ENCODE results near the gene TLDC2. TPM values are rescaled to one million over a fixed set of nuclear protein-coding genes. Genes with fewer than 3 reads are reported as not detected.

Gene TLDC2
- total RNA-seq, 2 donors from 2014 or later: 0.18 to 0.24 TPM

DNA sequence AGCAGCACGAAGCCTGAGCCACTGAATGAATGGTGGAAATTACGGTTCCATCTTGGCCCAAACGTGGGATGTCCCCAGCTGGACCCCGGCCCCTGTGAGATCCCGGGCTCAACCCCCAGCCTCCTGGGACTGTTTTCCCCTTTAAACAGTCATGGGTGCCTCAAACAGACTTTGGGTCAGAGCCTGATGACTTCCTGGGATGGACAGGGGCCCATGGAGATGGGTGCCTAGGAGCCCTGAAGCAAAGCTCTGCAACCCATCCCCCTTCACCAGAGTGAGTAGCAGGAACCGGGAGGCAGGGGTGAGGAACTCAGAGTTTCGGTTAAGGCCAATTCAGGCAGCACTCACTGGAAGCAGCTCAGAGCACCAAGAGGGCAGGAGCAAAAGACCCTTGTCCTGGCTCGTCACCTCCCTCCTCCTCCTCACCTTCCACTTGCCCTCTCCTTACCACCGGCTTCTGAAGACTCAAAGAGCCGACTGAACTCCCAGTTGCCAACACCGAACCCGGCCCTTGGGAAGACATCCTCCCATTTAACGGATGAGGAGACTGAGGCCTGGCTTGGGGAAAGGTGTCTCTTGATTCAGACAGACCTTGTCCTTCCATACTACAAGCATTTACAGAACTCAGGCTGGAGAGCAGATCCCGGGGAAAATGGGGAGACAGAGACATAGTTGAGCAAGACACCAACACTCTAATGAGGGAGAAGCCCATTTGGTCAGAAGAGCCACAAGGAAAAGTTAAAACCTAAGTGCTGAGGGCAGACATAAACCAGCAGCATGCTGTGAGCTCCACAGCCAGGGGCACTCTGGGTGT lies 14.9 kb upstream of the TLDC2 start:
- Histone ChIP-seq H3K4me3 (ENCODE audit: low read length) (peak overlapping the region; percentile 81), H3K27ac (ENCODE audit: low read depth, low read length) (no peak overlapping the region), H3K9ac (ENCODE audit: extremely low read depth, low read length, poor library complexity, severe bottlenecking) (no peak overlapping the region), H3K4me1 (ENCODE audit: control insufficient read depth, insufficient read depth, low read length) (peaks cover 15% of the 10 kb centered on the region), H3K27me3 (ENCODE audit: control insufficient read depth, insufficient read depth, low read length, poor library complexity, severe bottlenecking) (no peaks in the 10 kb centered on the region), H3K9me3 (ENCODE audit: control insufficient read depth, low read length) (no peaks in the 10 kb centered on the region), H3K36me3 (ENCODE audit: control insufficient read depth, insufficient read depth, low read length) (peaks cover 20% of the 10 kb centered on the region)
- WGBS, 2 experiments (ENCODE audit: insufficient coverage in 1 of 2, insufficient read length in 1 of 2): 93 to 94% methylated on average over 7 to 14 of the region's 14 CpGs
- H3K27me3 Mint-ChIP-seq (ENCODE audit: insufficient read depth): no peaks in the 10 kb centered on the region
- no peaks in the 10 kb centered on the region for H3K9me3 Mint-ChIP-seq
- TF ChIP-seq, protein P1, sequence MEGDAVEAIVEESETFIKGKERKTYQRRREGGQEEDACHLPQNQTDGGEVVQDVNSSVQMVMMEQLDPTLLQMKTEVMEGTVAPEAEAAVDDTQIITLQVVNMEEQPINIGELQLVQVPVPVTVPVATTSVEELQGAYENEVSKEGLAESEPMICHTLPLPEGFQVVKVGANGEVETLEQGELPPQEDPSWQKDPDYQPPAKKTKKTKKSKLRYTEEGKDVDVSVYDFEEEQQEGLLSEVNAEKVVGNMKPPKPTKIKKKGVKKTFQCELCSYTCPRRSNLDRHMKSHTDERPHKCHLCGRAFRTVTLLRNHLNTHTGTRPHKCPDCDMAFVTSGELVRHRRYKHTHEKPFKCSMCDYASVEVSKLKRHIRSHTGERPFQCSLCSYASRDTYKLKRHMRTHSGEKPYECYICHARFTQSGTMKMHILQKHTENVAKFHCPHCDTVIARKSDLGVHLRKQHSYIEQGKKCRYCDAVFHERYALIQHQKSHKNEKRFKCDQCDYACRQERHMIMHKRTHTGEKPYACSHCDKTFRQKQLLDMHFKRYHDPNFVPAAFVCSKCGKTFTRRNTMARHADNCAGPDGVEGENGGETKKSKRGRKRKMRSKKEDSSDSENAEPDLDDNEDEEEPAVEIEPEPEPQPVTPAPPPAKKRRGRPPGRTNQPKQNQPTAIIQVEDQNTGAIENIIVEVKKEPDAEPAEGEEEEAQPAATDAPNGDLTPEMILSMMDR (conservative IDR thresholded peaks at IDR 0.05): no peak
- no peak for DNase-seq
- H3K36me3 Mint-ChIP-seq (ENCODE audit: low read depth): peaks cover 7% of the 10 kb centered on the region
- H3K4me3 Mint-ChIP-seq: peak overlapping the region; percentile 71
- H3K4me1 Mint-ChIP-seq: peaks cover 44% of the 10 kb centered on the region
- no peak overlapping the region for H3K27ac Mint-ChIP-seq

DNA sequence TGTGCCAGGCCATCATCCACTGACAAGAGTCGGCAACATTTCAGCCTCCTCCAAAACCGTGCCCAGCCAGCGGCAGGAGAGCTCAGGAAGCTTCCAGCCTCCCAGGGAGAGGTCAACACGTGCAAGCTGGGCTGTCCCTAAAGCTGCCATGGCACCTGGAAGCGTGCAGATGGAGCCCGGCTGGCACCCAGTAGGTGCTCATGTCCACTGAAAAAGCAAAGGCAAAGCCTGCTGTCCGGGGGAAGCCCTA lies 14.4 kb upstream of the TLDC2 start:
- no peak for DNase-seq
- Mint-ChIP-seq H3K4me3 (peak overlapping the region; percentile 71), H3K36me3 (ENCODE audit: low read depth) (peaks cover 7% of the 10 kb centered on the region), H3K27ac (no peak overlapping the region), H3K27me3 (ENCODE audit: insufficient read depth) (no peaks in the 10 kb centered on the region), H3K4me1 (peaks cover 41% of the 10 kb centered on the region), H3K9me3 (no peaks in the 10 kb centered on the region)
- Histone ChIP-seq H3K9me3 (ENCODE audit: control insufficient read depth, low read length) (no peaks in the 10 kb centered on the region), H3K4me1 (ENCODE audit: control insufficient read depth, insufficient read depth, low read length) (peaks cover 15% of the 10 kb centered on the region), H3K27me3 (ENCODE audit: control insufficient read depth, insufficient read depth, low read length, poor library complexity, severe bottlenecking) (no peaks in the 10 kb centered on the region), H3K4me3 (ENCODE audit: low read length) (peak overlapping the region; percentile 81), H3K27ac (ENCODE audit: low read depth, low read length) (no peak overlapping the region), H3K36me3 (ENCODE audit: control insufficient read depth, insufficient read depth, low read length) (peaks cover 20% of the 10 kb centered on the region), H3K9ac (ENCODE audit: extremely low read depth, low read length, poor library complexity, severe bottlenecking) (peak overlapping the region; percentile 15)
- TF ChIP-seq, protein P1 (conservative IDR thresholded peaks at IDR 0.05): no peak
- WGBS, 2 experiments (ENCODE audit: insufficient coverage in 1 of 2, insufficient read length in 1 of 2): 72 to 75% methylated on average over 5 to 7 of the region's 7 CpGs

DNA sequence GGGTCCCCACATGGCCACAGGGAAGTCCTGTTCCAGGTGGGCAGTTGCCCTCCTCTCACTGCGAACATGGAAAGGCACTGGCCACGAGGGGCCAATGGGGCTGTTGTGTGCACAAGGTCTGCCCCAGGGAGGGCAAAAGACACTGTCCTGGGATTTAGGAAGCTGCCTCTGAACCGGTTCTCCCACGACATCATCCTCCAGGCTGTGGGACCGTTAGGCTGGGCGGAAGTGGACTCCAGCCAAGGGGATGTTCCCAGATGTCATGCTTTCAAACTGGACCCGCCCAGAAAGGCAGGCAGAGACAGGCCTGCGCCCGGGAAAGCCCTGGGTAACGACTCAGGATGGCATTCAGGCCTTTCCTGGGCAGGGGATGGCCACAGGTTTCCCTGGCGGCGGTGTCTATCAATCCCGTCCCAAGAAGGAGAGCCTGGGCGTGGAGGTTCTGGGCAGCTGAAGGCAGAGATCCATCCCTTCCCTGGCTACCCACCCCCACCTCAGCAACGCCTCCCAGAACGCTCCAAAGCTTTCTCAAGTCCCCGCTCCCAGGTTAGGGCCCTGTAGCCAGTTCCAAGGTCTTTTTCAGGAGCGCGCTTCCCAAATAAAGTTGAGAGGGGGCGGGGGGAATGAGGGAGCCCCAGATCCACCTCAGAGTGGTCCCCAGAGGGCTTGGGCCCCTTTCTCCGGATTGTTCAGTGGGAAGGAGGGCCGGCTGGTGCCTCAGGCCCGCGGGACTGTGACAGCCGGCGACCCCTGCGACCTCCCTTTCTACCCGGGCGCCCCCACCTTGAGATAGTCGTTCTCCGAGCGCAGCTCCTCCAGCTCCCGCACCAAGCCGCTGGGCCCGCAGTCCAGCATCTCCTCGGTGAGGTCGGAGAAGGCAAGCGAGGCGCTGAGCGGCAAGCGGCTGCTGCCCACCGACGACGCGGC lies 13.8 kb upstream of the TLDC2 start:
- no peak overlapping the region for H3K27ac Mint-ChIP-seq
- WGBS, 2 experiments (ENCODE audit: insufficient coverage in 1 of 2, insufficient read length in 1 of 2): 7 to 10% methylated on average over 26 to 45 of the region's 45 CpGs
- Histone ChIP-seq H3K4me1 (ENCODE audit: control insufficient read depth, insufficient read depth, low read length) (peaks cover 15% of the 10 kb centered on the region), H3K9ac (ENCODE audit: extremely low read depth, low read length, poor library complexity, severe bottlenecking) (peak overlapping the region; percentile 63), H3K9me3 (ENCODE audit: control insufficient read depth, low read length) (no peaks in the 10 kb centered on the region), H3K36me3 (ENCODE audit: control insufficient read depth, insufficient read depth, low read length) (peaks cover 20% of the 10 kb centered on the region), H3K27ac (ENCODE audit: low read depth, low read length) (no peak overlapping the region), H3K27me3 (ENCODE audit: control insufficient read depth, insufficient read depth, low read length, poor library complexity, severe bottlenecking) (no peaks in the 10 kb centered on the region), H3K4me3 (ENCODE audit: low read length) (peak overlapping the region; percentile 81)
- TF ChIP-seq, protein P1 (conservative IDR thresholded peaks at IDR 0.05): no peak
- no peaks in the 10 kb centered on the region for H3K9me3 Mint-ChIP-seq
- H3K4me1 Mint-ChIP-seq: peaks cover 41% of the 10 kb centered on the region
- H3K27me3 Mint-ChIP-seq (ENCODE audit: insufficient read depth): no peaks in the 10 kb centered on the region
- H3K4me3 Mint-ChIP-seq: peak overlapping the region; percentile 71
- peak; percentile 78 for DNase-seq
- peaks cover 7% of the 10 kb centered on the region for H3K36me3 Mint-ChIP-seq (ENCODE audit: low read depth)
